Measurements from ENCODE around the gene PSD2.
A peak's percentile ranks its signal among the peaks of the same experiment; 100 is the strongest.

The PSD2 gene

GRCh38 chr5:139829471-139829870 lies 33.9 kb downstream of the PSD2 start:
- TF ChIP-seq FOXP2 (optimal IDR thresholded peaks at IDR 0.05; ENCODE audit: borderline replicate concordance, extremely low read depth, extremely low read length, insufficient read depth) = no peak
- TF ChIP-seq SIN3A (IDR thresholded peaks at IDR 0.05; ENCODE audit: borderline replicate concordance, insufficient read depth, low read length) = no peak
- TF ChIP-seq REST (IDR thresholded peaks at IDR 0.05; ENCODE audit: insufficient read depth in 1 of 2, low read depth in 2 of 2, low read length in 2 of 2) = no peak
- TF ChIP-seq TAF1 (IDR thresholded peaks at IDR 0.05; ENCODE audit: borderline replicate concordance, insufficient read depth, low read length) = no peak
- TF ChIP-seq POLR2AphosphoS5 (IDR thresholded peaks at IDR 0.05; ENCODE audit: low read depth, low read length) = no peak

- no peak for TF ChIP-seq POLR2AphosphoS5 (IDR thresholded peaks at IDR 0.05; ENCODE audit: low read depth, low read length)
- no peak for TF ChIP-seq REST (IDR thresholded peaks at IDR 0.05; ENCODE audit: insufficient read depth in 1 of 2, low read depth in 2 of 2, low read length in 2 of 2)
- no peak for TF ChIP-seq SIN3A (IDR thresholded peaks at IDR 0.05; ENCODE audit: borderline replicate concordance, insufficient read depth, low read length)
- no peak for TF ChIP-seq FOXP2 (optimal IDR thresholded peaks at IDR 0.05; ENCODE audit: borderline replicate concordance, extremely low read depth, extremely low read length, insufficient read depth)
- TF ChIP-seq TAF1 (IDR thresholded peaks at IDR 0.05; ENCODE audit: borderline replicate concordance, insufficient read depth, low read length) = no peak
These were observed 36.0 kb downstream of the PSD2 start for GRCh38 chr5:139831624-139832023.

GRCh38 chr5:139833525-139833924 lies 37.9 kb downstream of the PSD2 start:
- no peak for TF ChIP-seq SIN3A (IDR thresholded peaks at IDR 0.05; ENCODE audit: borderline replicate concordance, insufficient read depth, low read length)

GRCh38 chr5:139835656-139836055 lies 40.0 kb downstream of the PSD2 start:
- TF ChIP-seq SIN3A (IDR thresholded peaks at IDR 0.05; ENCODE audit: borderline replicate concordance, insufficient read depth, low read length) = no peak
- peak; percentile 74 to 90 for TF ChIP-seq REST (IDR thresholded peaks at IDR 0.05; ENCODE audit: insufficient read depth in 1 of 2, low read depth in 2 of 2, low read length in 2 of 2)

GRCh38 chr5:139836469-139837208 lies 41.0 kb downstream of the PSD2 start:
- TF ChIP-seq SIN3A (IDR thresholded peaks at IDR 0.05; ENCODE audit: borderline replicate concordance, insufficient read depth, low read length) = no peak
- TF ChIP-seq TAF1 (IDR thresholded peaks at IDR 0.05; ENCODE audit: borderline replicate concordance, insufficient read depth, low read length) = no peak
- no peak for TF ChIP-seq POLR2AphosphoS5 (IDR thresholded peaks at IDR 0.05; ENCODE audit: low read depth, low read length)
- TF ChIP-seq FOXP2 (optimal IDR thresholded peaks at IDR 0.05; ENCODE audit: borderline replicate concordance, extremely low read depth, extremely low read length, insufficient read depth) = no peak
- no peak for TF ChIP-seq REST (IDR thresholded peaks at IDR 0.05; ENCODE audit: insufficient read depth in 1 of 2, low read depth in 2 of 2, low read length in 2 of 2)
